Measurements from ENCODE around the gene PLAC1.

Gene PLAC1, protein sequence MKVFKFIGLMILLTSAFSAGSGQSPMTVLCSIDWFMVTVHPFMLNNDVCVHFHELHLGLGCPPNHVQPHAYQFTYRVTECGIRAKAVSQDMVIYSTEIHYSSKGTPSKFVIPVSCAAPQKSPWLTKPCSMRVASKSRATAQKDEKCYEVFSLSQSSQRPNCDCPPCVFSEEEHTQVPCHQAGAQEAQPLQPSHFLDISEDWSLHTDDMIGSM

DNA sequence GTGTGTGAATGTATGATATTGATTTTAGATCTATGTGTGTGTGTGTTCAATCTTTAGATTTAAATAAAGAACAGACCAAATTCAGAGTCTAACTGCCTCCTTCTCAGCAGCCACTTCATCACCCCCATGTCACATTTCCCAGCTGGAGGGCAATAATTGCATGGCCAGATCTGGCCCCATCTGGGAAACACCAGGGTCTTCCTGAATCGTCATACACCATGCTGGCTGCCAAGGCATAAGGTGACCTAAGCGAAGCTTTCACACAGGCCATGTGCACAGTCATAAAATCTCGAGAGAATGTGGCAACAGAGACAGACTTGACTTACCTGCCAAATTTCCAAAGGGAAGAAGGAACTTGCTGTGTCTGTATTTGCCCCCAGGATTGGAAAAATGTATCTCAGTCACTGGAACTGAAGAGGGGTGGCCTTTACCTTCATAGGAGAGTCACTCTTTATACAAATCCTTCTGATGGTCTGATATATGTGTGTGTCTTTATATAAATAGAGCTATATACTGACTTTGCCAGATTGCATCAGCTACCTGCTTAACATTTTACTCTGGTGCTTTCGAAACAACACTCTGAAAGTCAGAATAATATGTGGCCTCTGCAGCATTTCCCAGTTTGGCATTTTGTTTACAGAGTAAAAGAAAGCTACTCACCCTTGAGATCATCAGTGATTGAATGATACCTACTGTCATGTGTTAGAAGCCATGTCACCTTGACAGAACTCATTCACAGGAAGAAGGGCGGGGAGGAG lies at the start of gene PLAC1:
TSS of gene PLAC1 (minus strand) at position 470 of the 758 bp plus-strand sequence. CDS start 91,789 bp downstream, outside the sequence.
- TF ChIP-seq, protein P1, sequence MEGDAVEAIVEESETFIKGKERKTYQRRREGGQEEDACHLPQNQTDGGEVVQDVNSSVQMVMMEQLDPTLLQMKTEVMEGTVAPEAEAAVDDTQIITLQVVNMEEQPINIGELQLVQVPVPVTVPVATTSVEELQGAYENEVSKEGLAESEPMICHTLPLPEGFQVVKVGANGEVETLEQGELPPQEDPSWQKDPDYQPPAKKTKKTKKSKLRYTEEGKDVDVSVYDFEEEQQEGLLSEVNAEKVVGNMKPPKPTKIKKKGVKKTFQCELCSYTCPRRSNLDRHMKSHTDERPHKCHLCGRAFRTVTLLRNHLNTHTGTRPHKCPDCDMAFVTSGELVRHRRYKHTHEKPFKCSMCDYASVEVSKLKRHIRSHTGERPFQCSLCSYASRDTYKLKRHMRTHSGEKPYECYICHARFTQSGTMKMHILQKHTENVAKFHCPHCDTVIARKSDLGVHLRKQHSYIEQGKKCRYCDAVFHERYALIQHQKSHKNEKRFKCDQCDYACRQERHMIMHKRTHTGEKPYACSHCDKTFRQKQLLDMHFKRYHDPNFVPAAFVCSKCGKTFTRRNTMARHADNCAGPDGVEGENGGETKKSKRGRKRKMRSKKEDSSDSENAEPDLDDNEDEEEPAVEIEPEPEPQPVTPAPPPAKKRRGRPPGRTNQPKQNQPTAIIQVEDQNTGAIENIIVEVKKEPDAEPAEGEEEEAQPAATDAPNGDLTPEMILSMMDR (conservative IDR thresholded peaks at IDR 0.05; ENCODE audit: low read depth), result no peak
- ChIA-PET CTCF (no interaction called here), POLR2A (ENCODE audit: low non-redundant PET) (no interaction called here)
- no peak for DNase-seq (ENCODE audit: low spot score)
- no peak within 1 kb of the TSS for H3K27ac ChIP-seq

DNA sequence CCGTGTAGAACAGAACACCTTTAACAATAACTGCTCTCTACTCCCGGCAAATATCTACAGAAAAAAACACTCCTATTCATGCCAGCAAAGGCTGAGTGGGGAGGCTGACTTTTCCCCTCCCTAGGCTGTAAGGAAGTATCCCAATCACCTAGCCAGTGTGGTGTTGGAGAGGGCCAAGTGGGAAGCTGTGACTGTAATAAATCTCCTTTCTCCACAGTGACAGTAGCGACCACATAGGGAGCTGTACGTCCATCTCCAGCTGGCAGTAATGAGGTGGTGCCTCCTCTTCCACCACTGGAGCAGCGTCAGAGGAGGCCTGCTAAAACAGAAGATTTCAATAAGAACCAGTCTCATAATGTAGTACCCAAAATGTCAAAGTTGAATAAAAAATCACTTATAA lies 47.9 kb upstream of the PLAC1 start:
- POLR2A ChIA-PET (ENCODE audit: low non-redundant PET), result no interaction called here
- no peak for DNase-seq (ENCODE audit: low spot score)
- H3K27ac ChIP-seq, result no peak overlapping the region
- CTCF ChIA-PET, result interaction anchor here (0.6 kb wide), 1 partner anchor 151 kb away, joined by 3 read pairs; no protein-coding TSS in a partner anchor
- TF ChIP-seq, protein P1 (conservative IDR thresholded peaks at IDR 0.05; ENCODE audit: low read depth), result no peak

DNA sequence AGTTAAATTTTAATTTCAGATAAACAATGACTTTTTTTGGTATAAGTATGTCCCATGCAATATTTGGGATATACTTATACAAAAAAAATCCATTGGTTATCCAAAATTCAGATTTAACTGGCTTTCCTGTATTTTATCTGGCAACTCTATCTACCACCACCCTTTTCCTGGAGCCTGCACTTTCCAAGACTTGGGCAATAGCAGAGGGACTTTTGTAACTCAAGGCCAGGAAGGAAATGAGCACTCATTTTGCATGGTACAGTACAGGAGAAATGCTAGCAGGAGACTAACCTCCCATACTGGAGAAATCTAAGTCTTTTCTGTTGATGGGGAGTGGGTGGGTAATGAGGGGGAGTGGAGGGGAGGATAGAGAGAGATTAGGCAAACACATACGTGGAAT lies 37.7 kb upstream of the PLAC1 start:
- DNase-seq (ENCODE audit: low spot score), result no peak
- no peak overlapping the region for H3K27ac ChIP-seq
- ChIA-PET CTCF (no interaction called here), POLR2A (ENCODE audit: low non-redundant PET) (no interaction called here)
- TF ChIP-seq, protein P1 (conservative IDR thresholded peaks at IDR 0.05; ENCODE audit: low read depth), result no peak

DNA sequence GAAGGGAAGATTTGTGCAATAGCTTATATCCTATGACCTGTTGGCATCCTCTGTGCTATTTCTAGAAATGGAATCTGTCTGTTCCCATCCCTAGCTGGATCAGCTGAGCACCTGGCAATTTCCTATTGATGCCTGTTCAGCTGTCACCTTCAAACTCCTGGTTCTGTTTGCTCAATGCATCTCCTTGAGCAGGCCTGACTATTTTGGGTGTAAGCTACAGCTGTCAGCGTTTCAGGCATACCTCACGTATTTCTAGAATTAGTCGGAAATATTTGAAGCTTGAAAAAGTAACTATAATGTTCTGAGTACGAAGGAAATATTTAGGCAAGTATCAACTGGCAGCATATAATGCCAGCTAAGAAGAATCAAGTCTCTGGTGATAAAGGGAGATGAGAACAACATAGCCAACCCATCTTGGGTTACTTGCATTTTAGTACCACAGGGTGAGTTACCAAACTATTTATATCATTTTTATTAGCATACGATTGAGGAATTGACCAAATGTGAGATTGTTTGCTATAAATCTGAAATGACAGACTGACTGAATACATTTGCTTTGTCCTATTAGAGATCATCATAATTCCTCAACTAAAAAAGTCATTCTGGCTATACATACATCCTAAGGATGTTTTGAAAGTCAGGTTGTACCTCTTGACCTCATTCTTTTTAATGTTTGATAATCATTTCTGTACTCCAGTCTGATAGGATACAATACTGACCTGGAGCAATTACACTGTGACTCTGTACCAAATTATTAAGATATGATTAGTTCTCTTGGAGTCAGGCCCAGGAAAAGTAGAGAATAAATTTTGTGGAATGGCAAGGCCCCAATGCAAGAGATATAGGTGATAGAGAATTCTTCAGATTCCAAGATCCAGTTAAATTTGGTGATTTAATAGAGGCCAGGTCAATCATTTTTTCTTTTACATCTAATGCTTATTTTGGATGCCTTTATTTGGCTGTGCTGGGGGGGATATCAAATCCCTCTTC lies 36.4 kb upstream of the PLAC1 start:
- H3K27ac ChIP-seq, result no peak overlapping the region
- CTCF ChIA-PET, result interaction anchor here (0.6 kb wide), 1 partner anchor 42 kb away, joined by 3 read pairs; no protein-coding TSS in a partner anchor
- peak; percentile 46 for DNase-seq (ENCODE audit: low spot score)
- TF ChIP-seq, protein P1 (conservative IDR thresholded peaks at IDR 0.05; ENCODE audit: low read depth), result no peak
- POLR2A ChIA-PET (ENCODE audit: low non-redundant PET), result no interaction called here

DNA sequence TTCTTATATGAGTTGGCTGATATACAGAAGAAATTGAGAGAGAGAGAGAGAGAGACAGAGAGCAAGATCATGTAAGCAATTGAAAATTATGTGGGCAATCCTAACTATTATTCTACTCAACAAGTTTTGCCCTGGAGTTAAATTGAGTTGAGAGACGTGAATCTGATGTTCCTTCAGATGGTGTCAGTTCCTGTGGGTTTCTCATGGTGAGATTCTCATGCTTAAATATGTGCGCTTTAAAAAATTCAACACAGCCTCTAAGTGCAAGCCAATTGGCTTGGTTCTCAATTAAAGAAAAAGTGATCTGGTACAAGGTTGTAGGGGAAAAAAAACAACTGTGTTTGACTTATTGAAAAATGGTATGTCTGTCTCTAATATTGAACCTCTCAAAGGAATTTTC lies 35.4 kb upstream of the PLAC1 start:
- TF ChIP-seq, protein P1 (conservative IDR thresholded peaks at IDR 0.05; ENCODE audit: low read depth), result no peak
- H3K27ac ChIP-seq, result no peak overlapping the region
- no peak for DNase-seq (ENCODE audit: low spot score)
- POLR2A ChIA-PET (ENCODE audit: low non-redundant PET), result no interaction called here
- CTCF ChIA-PET, result no interaction called here

DNA sequence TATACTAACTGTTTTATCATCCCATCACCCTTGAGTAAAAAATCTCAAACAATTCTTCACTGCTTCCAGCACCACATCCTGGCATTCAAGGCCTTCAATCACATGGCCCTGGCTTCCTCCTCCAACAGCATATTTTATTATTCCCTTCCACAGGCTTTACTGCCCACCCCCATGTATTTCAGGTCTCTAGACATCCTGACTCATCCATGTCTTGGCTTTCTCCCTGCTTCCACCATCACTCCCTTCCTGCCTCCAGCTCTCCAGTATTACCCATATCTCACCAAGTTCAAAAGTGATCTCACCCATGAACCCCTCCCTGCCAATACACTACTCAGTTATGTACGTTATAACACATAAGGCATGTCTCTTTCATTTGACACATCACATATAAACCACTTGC lies 34.7 kb upstream of the PLAC1 start:
- ChIA-PET CTCF (no interaction called here), POLR2A (ENCODE audit: low non-redundant PET) (no interaction called here)
- no peak overlapping the region for H3K27ac ChIP-seq
- TF ChIP-seq, protein P1 (conservative IDR thresholded peaks at IDR 0.05; ENCODE audit: low read depth), result no peak
- DNase-seq (ENCODE audit: low spot score), result peak; percentile 15
